SK-N-SH treated with all-trans-retinoic acid at 6 μM for 48 hours (cell line): ENCODE results near the gene UBE2V1.

Source experiments
- ARNTL ChIP-seq: fragments of 450-650 bp; formaldehyde crosslinking; IDR thresholded peaks from 2 replicates; pipeline ENCODE4 v1.5.0; 2020; ENCODE audit warnings: low read depth, mild to moderate bottlenecking, moderate library complexity, borderline replicate concordance
- BACH2 ChIP-seq: fragments of 250-450 bp; sonication (Bioruptor Pico); IDR thresholded peaks from 2 replicates; pipeline ENCODE4 v1.9.0; 2021; ENCODE audit warnings: mild to moderate bottlenecking, borderline replicate concordance
- CREB5 ChIP-seq: fragments of 250-450 bp; sonication (Bioruptor Pico); IDR thresholded peaks from 2 replicates; pipeline ENCODE4 v1.5.1; 2020; ENCODE audit warnings: low read depth, mild to moderate bottlenecking, moderate library complexity
- CSDC2 ChIP-seq: fragments of 250-450 bp; sonication (Bioruptor Pico); IDR thresholded peaks from 2 replicates; pipeline ENCODE4 v1.5.0; 2020; ENCODE audit warnings: mild to moderate bottlenecking, moderate library complexity
- GLIS3 ChIP-seq: fragments of 250-450 bp; sonication (Bioruptor Pico); IDR thresholded peaks from 2 replicates; pipeline ENCODE4 v1.5.0; 2020; ENCODE audit warnings: mild to moderate bottlenecking, moderate library complexity
- ISL1 ChIP-seq: fragments of 250-450 bp; sonication (Bioruptor Pico); IDR thresholded peaks from 2 replicates; pipeline ENCODE4 v2.1.2; 2022; ENCODE audit warnings: mild to moderate bottlenecking, moderate library complexity
- OSR1 ChIP-seq: fragments of 250-450 bp; sonication (Bioruptor Pico); IDR thresholded peaks from 2 replicates; pipeline ENCODE4 v1.8.0; 2022; ENCODE audit warnings: moderate library complexity, mild to moderate bottlenecking, inconsistent platforms
- PATZ1 ChIP-seq: fragments of 250-450 bp; sonication (Bioruptor Pico); IDR thresholded peaks from 2 replicates; pipeline ENCODE4 v1.8.0; 2020; ENCODE audit warnings: mild to moderate bottlenecking, moderate library complexity, borderline replicate concordance
- RARB ChIP-seq: fragments of 250-450 bp; sonication (Bioruptor Pico); IDR thresholded peaks from 2 replicates; pipeline ENCODE4 v1.8.0; 2021; ENCODE audit warnings: mild to moderate bottlenecking, moderate library complexity
- TSHZ2 ChIP-seq: fragments of 250-450 bp; sonication (Bioruptor Pico); IDR thresholded peaks from 2 replicates; pipeline ENCODE4 v1.5.0; 2020; ENCODE audit warnings: mild to moderate bottlenecking, moderate library complexity
- ZC3H10 ChIP-seq: fragments of 250-450 bp; sonication (Bioruptor Pico); IDR thresholded peaks from 2 replicates; pipeline ENCODE4 v1.5.1; 2021; ENCODE audit warnings: mild to moderate bottlenecking, moderate library complexity
- ZNF70 ChIP-seq: fragments of 450-650 bp; formaldehyde crosslinking; IDR thresholded peaks from 2 replicates; pipeline ENCODE4 v1.5.0; 2020; ENCODE audit warnings: mild to moderate bottlenecking, moderate library complexity
- ZNF8 ChIP-seq: fragments of 450-650 bp; formaldehyde crosslinking; IDR thresholded peaks from 2 replicates; pipeline ENCODE4 v1.5.0; 2020; ENCODE audit warnings: mild to moderate bottlenecking, moderate library complexity

DNA sequence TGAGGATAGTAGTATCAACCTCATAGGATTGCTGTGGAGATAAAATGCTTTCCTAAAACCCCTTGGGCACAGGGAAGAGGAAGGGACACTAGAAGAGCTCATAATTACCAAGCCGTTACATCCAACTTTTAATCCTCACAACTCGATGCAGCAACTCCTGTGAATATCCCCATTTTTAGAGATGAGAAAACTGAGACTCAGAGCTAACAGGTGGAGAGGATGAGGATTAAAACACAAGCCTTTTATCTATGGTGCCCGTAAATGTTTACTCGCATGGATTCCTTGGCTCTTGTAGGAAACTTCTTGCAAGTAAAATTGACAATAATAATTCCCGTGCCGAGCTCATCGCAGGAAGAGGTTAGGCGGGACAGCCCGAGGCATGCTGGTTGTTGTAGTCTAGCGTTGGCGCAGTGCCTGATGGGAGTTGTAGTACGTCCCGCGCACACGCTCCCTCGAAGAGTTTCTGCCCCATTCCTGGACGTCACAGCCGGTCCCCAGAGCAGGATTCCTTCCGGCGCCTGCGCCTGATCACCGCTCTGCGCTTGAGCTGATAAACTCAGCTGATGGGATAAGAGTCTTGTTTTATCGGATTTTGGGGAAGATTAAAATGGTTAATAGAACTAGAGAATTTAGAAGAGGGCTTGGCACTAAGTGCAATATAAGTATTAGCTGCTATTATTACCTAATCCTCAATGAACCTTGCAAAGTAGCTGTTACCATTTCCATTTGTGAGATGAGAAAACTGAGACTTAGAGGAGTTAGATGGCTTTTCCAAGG, 2.8 kb upstream of the UBE2V1 start:
- TF ChIP-seq TSHZ2 (no peak), RARB (CRISPR knock-in tag) (no peak), ZNF8 (CRISPR knock-in tag) (no peak), ARNTL (CRISPR knock-in tag) (no peak), ISL1 (CRISPR knock-in tag) (no peak), PATZ1 (CRISPR knock-in tag) (no peak), OSR1 (CRISPR knock-in tag) (no peak), ZC3H10 (no peak), GLIS3 (CRISPR knock-in tag) (no peak), CREB5 (CRISPR knock-in tag) (no peak), ZNF70 (CRISPR knock-in tag) (no peak), CSDC2 (no peak), BACH2 (CRISPR knock-in tag) (no peak)
